ENCODE results near the gene SLC30A2.

SLC30A2 gene

GRCh38 chr1:26050248-26050640 is 4.3 kb upstream of the SLC30A2 start:
- Histone ChIP-seq H3K4me3 (no peak overlapping the region), H3K27ac (no peak overlapping the region), H3K27me3 (peaks cover 2 to 48% of the 10 kb centered on the region in 2 donors), H3K4me1 (peaks cover 0 to 17% (median 12%) of the 10 kb centered on the region in 4 donors), H3K36me3 (no peaks in the 10 kb centered on the region), H3K9me3 (no peaks in the 10 kb centered on the region)
- intact Hi-C loops (cut with DNase I; ENCODE audit: low total_unique reads): no loop called here
- DNase-seq: no peak
- no peak for TF ChIP-seq CTCF (IDR thresholded peaks at IDR 0.05)

GRCh38 chr1:26049531-26050247 is 3.8 kb upstream of the SLC30A2 start:
- TF ChIP-seq CTCF (IDR thresholded peaks at IDR 0.05): no peak
- Histone ChIP-seq H3K36me3 (no peaks in the 10 kb centered on the region), H3K27me3 (peaks cover 3 to 54% of the 10 kb centered on the region in 2 donors), H3K4me3 (no peak overlapping the region), H3K9me3 (no peaks in the 10 kb centered on the region), H3K4me1 (peaks cover 0 to 18% (median 12%) of the 10 kb centered on the region in 4 donors), H3K27ac (no peak overlapping the region)
- DNase-seq: no peak
- intact Hi-C loops (cut with DNase I; ENCODE audit: low total_unique reads): no loop called here

- Histone ChIP-seq H3K36me3 (no peaks in the 10 kb centered on the region), H3K27ac (no peak overlapping the region), H3K27me3 (peaks cover 3 to 63% of the 10 kb centered on the region in 2 donors), H3K9me3 (no peaks in the 10 kb centered on the region), H3K4me1 (peaks cover 0 to 18% (median 12%) of the 10 kb centered on the region in 4 donors), H3K4me3 (no peak overlapping the region)
- no peak for TF ChIP-seq CTCF (IDR thresholded peaks at IDR 0.05)
- no peak for DNase-seq
- intact Hi-C loops (cut with DNase I; ENCODE audit: low total_unique reads): no loop called here
Observed at GRCh38 chr1:26047278-26047874, 1.5 kb upstream of the SLC30A2 start.

GRCh38 chr1:26046246-26047095 is 553 bp upstream of the SLC30A2 start:
- no peak overlapping the region for H3K4me3 ChIP-seq
- peaks cover 3 to 64% of the 10 kb centered on the region in 2 donors for H3K27me3 ChIP-seq

More at GRCh38 chr1:26046246-26047095, 553 bp upstream of the SLC30A2 start:
- Histone ChIP-seq H3K27ac (no peak overlapping the region), H3K36me3 (no peaks in the 10 kb centered on the region), H3K4me1 (peaks cover 0 to 18% (median 12%) of the 10 kb centered on the region in 4 donors), H3K9me3 (no peaks in the 10 kb centered on the region)
- intact Hi-C loops (cut with DNase I; ENCODE audit: low total_unique reads): no loop called here
- no peak for DNase-seq
- TF ChIP-seq CTCF (IDR thresholded peaks at IDR 0.05): no peak
